HG03571 (cell line): ENCODE measurements around the gene LIMS3.
"Not testable (repeated sequence)": the region's sequence is repeated elsewhere in the genome, so short reads cannot be mapped to it uniquely, and the experiment has no call there.

ENCODE experiments used
- ATAC-seq: cut with Tn5 transposase; IDR thresholded peaks from one replicate; pipeline ENCODE4 v1.9.1; 2021; ENCODE audit not compliant: unreplicated experiment

LIMS3 gene, protein sequence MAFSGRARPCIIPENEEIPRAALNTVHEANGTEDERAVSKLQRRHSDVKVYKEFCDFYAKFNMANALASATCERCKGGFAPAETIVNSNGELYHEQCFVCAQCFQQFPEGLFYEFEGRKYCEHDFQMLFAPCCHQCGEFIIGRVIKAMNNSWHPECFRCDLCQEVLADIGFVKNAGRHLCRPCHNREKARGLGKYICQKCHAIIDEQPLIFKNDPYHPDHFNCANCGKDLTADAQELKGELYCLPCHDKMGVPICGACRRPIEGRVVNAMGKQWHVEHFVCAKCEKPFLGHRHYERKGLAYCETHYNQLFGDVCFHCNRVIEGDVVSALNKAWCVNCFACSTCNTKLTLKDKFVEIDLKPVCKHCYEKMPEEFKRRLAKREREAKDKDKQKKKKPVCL

DNA sequence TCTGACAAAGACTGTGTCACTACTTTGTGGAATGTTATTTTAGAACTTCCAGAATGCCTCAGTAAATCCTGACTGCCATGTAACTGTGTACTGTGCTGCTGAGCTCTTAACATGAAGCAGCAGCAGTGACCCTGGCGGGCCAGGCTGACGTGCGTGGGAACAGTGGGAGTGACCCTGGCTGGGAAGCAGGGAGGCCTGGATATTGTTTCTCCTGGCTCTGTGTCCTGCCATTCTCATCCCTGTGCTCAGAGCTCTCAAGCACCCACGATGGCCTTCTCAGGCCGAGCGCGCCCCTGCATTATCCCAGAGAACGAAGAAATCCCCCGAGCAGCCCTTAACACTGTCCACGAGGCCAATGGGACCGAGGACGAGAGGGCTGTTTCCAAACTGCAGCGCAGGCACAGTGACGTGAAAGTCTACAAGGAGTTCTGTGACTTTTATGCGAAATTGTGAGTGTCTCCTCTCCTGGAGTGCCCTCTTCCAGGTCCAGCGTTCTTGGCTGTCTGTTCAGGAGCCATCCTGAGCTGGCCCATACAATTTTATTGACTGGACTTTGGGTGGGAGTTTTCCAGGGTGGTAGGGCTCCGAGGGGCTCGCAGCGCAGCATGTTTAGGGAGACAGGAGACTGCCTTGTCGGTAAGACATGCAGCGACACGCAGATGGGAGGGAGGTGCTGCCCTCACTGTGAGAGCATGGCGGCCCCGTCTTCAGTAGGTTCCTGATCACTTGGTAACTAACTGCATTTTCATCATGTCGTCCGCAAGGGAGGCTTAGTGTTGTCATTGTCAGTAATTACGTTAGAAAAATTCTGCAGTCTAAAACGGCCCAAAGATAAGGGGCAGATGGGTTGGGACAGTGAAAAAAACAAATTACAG lies at the start of gene LIMS3:
Gene LIMS3, plus strand, starts transcription at position 227 of the 875 bp plus-strand sequence. Its CDS starts 41 bp downstream, at position 268.
- ATAC-seq, result not testable (repeated sequence)

DNA sequence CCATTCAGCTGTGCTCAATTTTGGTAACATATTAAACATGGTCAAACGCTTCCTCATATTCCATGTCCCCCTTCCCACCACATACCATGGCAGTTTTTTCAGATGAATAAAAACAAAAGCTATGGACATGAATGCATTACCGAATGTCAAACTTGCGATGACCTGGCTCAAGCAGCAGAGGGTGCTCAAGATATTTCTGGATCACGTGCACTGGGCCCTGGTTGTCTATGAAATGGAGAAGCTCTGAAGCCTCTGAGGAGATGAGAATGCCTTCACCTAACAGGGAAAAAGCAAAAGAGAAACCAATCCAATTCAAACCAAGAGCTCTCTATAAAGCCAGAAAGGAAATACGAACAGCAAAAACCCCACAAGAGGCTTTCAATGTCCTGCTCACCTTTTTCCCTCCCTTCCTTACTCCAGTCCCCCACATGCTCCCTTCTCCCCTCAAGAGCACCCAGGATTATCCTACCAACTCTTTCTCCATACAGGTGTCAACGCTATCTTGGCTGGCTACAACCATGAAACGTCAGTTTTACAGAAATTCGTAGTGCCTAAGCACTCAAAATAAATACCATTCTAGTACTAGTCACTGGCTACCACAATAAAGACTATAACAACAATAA lies 27.2 kb upstream of the LIMS3 start:
- ATAC-seq, result not testable (repeated sequence)

DNA sequence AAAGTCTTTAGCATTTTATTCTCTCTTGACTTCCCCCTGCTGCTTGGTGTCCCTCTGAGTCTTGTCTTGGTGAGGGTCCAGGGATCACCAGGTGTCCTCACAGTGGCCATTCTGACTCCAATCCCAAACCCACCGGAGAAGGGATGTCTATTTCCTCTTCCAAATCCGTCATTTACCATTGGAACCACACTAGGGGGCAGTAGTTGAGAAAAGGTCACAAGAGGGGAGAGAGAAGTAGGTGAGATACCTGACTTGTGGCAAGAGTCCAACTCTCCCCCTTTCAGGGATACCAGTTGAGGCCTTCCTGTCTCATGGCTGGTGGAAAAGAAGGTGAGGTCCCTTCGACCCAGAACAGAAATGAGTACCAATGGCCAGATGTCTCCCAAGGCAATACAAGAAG lies 21.9 kb upstream of the LIMS3 start:
- not testable (repeated sequence) for ATAC-seq

DNA sequence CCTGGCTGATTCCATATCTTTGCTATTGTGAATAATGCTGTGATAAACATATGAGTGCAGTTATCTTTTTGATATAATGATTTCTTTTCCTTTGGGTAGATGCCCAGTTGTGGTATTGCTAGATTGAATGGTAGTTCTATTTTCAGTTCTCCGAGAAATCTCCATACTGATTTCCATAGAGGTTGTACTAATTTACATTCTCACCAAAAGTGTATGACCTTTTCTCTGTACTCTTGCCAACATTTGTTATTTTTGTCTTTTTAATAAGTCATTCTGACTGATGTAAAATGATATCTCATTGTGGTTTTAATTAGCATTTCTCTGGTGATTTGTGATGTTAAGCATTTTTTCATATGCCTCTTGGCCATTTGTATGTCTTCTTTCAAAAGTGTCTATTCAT lies 16.4 kb upstream of the LIMS3 start:
- not testable (repeated sequence) for ATAC-seq

DNA sequence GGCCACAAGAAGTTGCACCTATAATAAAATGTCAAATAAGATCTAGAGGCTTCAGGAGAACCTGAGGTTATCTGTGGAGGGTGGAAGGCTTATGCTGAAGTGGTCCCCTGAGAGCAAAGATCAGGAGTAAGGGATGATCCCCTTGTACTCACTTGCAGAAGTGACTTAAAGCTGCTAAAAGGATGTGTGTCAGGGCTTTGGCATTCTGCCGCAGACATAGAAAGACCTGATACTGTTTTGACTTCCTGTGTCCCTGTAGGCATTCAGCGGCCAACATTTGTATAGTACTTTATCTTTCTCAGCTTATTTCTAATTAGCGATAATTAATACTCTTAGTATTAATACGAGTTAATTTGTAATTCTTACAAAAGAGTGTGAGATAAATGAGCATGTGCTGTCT lies 10.1 kb upstream of the LIMS3 start:
- not testable (repeated sequence) for ATAC-seq

DNA sequence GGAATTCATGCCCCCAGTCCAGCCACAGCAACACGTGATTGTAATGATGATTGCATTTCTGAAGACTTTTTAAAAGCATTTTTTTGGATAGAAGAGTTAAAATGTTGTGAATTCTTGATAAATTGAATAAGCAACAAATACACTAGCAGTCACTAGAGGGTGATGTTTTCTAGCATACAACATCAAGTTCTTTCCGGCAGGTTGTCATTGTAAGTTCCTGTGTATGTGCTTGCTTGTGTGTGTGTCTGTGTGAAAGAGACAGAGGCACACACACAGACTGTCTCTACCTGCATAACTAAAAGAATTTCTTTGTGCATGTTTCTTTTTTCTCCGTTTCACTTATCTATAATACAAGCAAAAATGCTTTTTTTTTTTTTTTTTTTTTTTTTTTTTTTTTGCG lies 8.6 kb upstream of the LIMS3 start:
- ATAC-seq, result not testable (repeated sequence)

DNA sequence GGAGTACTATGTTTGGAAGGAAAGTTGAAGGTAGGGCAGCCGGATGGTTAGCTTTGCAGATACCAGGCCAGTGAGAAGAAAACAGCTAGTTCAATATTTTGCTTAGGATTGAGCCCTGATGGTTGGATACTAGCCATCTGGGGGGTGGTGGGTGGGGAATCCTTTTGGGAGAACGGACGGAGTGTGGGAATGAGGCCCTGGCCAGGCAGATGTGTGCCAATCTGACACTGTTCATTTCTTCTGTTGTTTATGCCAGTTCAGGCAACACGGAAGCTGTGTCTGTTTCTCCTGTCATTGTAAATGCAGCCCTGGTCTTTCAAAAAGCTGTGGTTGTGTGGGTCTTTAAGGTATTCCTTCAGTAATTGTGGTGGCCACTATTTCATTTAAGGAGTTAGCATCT lies 7.5 kb upstream of the LIMS3 start:
- ATAC-seq, result not testable (repeated sequence)

DNA sequence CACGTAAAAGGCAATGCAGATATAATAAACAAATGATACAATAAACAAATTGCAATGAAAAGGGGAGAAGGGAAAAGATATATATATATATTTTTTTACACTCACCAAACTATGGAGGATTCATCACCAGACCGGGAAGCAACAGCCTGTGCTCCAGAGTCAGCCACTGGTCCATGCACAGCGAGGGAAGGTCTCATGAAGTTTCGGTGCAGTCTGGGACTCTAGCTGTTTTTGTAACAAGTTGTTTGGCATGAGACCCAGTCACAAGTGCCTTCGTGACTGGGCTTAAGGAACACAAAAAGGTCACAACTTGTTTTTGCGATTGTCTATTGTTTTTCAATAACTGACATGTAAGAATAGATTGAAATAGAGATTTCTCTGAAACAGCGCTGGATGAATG lies 4.8 kb upstream of the LIMS3 start:
- not testable (repeated sequence) for ATAC-seq

DNA sequence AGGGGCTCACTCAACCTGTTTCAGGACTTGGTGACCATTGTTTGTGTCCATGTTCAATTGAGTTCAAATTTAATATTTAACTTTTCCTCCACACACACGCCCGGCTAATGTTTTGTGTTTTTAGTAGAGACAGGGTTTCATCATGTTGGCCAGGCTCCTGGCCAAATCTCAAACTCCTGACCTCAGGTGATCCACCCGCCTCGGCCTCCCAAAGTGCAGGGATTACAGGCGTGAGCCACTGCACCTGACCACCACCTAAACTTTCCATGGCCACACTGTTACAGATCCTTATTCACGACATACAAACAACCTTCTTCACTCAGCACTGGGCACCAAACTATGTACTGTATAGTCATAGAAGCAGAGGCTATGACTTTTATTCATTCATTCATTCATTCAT lies 4.3 kb upstream of the LIMS3 start:
- not testable (repeated sequence) for ATAC-seq

DNA sequence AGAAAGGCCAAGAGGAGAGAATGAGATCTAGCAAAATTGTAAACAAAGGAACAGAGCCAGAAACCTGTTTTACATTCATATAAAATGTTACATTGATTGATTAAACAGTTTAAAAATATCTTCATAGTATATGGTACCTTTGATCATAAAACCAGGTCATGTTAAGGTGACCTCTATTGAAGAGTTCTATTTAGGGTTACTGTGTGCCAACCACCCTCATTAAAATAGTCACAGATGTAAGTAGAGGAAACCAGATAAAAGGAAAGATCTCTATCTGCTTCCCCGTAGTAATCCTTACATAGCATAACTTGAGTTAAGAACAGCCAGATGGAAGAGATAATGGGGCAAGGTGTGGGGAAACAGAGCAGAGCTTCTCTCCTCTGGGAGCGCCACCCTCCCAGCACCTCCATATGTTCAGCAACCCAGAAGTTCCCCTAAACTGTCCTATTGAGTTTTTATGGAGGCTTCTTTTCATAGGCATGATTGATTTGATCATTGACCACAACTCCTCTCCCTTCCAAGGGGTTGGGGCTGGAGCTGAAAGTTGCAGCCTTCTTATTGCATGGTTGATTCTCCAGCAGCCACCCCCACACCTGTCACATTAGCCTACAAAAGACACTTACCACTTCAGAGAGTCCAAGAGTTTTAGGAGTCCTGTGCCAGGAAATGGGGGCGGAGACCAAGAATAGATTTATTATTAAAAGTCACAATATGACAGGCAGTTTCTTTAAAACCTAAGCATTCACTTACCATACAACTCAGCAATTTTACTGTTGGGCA lies 3.2 kb upstream of the LIMS3 start:
- not testable (repeated sequence) for ATAC-seq

DNA sequence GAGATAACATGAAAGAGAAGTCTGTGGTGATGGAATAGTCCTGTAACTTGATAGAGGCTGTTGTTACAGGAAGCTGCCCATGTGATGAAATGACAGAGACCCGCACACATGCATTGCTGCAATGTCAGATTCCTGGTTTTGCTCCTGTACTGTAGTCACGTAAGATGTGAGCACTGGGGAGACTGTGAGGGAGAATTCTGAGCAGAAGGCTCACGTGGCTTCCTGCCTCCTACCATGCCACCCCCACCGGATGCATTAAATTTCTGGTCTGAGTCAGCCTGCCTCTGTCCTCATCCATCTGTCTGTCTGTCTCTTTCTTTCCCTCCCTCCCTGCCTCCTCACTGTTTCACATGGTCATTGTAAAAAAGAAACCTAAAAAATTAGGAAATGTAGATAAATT lies 2.3 kb upstream of the LIMS3 start:
- ATAC-seq, result peak; percentile 91

DNA sequence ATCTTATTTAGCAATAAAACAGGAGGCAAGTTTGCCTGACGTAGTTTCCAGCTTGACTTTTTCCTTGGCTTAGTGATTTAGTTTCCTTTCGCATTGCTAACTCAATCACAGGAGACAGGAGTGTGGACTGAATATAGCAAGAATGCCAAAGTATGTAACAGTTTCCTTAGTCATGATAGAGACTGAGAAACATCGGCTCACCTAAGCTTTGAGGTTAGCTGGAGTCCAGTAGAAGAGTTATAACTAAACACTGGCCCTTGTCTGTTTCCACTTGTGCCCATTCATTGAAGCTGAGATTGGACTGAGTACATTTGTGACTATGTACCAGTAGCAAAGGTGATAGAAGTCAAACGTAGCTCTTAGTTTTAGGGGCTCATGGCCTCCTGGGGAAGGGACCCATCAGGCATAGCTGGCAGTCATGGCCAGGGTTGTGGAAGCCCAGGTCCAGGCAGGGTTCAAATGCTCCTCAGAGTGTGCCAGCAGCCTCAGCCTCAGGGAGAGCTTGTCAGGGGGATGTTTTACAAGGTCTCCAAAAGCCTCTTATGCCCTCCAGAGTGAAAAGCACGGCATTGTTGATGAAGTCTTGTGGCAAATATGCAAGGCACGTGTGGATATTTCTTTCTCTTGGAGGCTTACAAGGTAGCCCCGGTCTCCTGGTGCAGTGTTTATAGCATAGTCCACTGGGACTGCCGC lies 573 bp upstream of the LIMS3 start:
- not testable (repeated sequence) for ATAC-seq

DNA sequence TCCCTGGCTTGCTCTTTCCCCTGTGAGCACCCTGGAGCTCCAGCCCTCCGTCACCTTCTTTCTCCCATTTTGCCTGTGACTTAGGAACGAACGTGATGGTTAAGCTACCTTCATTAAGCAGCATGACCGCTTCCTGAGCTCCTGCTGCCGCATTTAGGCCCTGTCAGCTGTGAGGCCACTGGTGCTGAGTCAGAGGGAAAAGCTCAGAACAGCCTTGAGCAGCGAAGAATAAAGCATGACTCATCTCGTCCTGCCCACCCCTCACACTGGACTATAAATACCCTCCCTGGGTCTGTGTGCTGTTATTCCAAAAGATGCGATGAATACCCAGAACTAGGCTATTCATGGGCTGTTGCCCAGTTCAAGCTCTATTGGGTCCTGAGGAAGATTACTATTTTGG lies 7.3 kb downstream of the LIMS3 start:
- peak; percentile 73 for ATAC-seq

DNA sequence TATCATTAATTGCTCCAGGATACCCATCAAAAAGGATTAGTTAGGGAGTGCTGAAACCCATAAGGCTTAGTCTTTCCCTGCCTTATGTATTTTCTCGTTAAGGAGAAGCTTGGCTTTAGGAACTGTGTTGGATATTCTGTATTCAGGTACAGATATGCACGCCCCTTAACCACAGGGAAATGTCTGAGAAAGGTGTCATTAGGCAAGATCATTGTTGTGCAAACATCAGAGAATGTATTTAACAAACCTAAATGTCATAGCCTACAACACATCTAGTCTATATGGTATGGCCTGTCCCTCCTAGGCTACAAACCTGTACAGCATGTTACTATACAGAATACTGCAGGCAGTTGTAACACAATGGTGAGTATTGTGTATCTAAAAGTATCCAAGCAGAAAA lies 10.1 kb downstream of the LIMS3 start:
- not testable (repeated sequence) for ATAC-seq

DNA sequence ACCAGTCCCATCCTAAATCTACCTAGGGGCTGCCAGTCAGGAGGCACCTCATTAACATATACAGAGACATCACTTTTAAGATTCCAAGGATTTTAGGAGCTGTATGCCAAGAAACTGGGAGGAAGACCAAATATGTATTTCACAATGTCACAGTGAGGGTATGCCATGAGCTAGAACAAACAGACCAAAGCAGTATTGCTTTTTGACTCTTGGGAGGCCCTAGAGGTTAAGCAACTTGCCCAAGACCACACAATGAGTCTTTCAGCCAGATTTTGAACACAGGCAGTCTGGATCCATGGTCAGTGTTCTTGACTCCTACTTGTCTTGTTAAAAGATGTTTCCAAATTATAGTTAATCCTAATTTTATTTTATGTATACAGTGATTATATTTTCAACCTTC lies 12.3 kb downstream of the LIMS3 start:
- ATAC-seq, result not testable (repeated sequence)

DNA sequence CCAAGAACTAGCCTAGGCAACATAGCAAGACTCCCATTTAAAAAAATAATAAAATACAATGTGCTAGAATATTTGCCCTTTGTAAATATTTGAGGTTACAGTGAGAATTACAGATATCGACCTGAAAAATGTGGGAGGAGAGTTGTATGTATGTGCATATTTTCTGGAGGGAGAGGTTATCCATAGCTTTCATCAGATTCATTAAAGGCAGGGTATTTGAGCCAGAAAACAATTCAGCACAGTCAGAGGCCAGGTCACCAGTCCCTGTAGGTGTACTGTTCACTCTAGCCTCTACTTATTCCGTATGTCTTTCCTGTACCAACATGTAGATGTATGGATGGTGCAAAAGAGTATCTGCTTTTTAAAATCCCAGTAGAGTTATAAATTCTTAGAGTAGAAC lies 15.4 kb downstream of the LIMS3 start:
- not testable (repeated sequence) for ATAC-seq

DNA sequence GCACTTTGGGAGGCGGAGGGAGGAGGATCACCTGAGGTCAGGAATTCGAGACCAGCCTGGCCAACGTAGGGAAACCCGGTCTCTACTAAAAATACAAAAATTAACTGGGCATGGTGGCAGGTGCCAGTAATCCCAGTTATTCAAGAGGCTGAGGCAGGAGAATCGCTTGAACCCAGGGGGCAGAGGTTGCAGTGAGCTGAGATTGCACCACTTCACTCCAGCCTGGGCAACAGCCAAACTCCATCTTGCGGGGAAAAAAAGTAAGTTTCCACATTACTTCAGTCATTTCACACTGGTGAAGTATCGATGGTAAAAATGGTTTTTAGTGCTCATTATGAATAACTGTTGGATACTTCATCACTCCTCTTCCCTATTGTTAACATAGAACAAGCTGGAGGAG lies 16.1 kb downstream of the LIMS3 start:
- not testable (repeated sequence) for ATAC-seq

DNA sequence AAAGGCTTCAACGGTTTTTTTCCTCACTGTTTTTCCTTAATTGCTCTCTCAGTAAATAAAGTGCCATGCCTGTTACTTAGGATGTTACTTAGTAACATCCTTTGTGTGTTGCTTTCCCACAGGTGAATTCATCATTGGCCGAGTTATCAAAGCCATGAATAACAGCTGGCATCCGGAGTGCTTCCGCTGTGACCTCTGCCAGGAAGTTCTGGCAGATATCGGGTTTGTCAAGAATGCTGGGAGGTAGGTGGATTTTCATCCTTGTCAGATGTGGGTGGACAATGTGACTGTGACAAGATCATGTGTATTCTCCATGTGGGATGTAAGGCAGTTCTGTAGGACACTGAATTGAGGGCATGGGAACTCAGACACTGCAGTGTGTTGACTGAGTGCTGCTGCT lies 17.3 kb downstream of the LIMS3 start:
- ATAC-seq, result not testable (repeated sequence)

DNA sequence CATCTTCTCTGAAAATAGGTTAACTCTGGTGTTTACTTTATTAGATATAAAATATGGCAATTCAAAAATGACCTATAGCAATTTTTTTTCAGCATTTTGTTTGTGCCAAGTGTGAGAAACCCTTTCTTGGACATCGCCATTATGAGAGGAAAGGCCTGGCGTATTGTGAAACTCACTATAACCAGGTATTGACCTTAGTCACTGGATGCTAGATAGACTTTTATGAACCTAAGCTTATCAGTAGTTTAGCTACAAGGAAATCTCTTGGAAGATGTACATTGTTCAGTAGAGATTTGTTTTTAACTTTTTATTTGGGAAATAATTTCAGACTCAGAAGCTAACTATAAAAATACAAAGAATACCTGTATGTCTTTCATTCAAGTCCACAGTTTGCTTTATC lies 21.7 kb downstream of the LIMS3 start:
- ATAC-seq, result not testable (repeated sequence)
